ENCODE results near the gene RFX4.
"Not testable (repeated sequence)": the region's sequence is repeated elsewhere in the genome, so short reads cannot be mapped to it uniquely, and the experiment has no call there.

The RFX4 gene

GRCh38 chr12:106692896-106693820 is 110.4 kb downstream of the RFX4 start:
- DNase-seq, result no peak

GRCh38 chr12:106696071-106696470 is 113.3 kb downstream of the RFX4 start:
- DNase-seq, result no peak

- DNase-seq, result no peak
Observed at GRCh38 chr12:106696681-106697417, 114.0 kb downstream of the RFX4 start.

- DNase-seq, result no peak
Observed at GRCh38 chr12:106704081-106704480, 121.3 kb downstream of the RFX4 start.

GRCh38 chr12:106705971-106706370 is 123.2 kb downstream of the RFX4 start:
- DNase-seq, result no peak

GRCh38 chr12:106709068-106709511 is 126.3 kb downstream of the RFX4 start:
- DNase-seq, result no peak

- no peak for DNase-seq
Observed at GRCh38 chr12:106710143-106710893, 127.5 kb downstream of the RFX4 start.

GRCh38 chr12:106711316-106711715 is 128.5 kb downstream of the RFX4 start:
- no peak for DNase-seq

- no peak for DNase-seq
Observed at GRCh38 chr12:106712768-106713167, 130.0 kb downstream of the RFX4 start.

- DNase-seq, result no peak
Observed at GRCh38 chr12:106714926-106715325, 132.1 kb downstream of the RFX4 start.

GRCh38 chr12:106715582-106715981 is 132.8 kb downstream of the RFX4 start:
- DNase-seq, result no peak

- no peak for DNase-seq
Observed at GRCh38 chr12:106717673-106718072, 134.9 kb downstream of the RFX4 start.

- no peak for DNase-seq
Observed at GRCh38 chr12:106719879-106720278, 137.1 kb downstream of the RFX4 start.

- no peak for DNase-seq
Observed at GRCh38 chr12:106720696-106721095, 137.9 kb downstream of the RFX4 start.

- DNase-seq, result no peak
Observed at GRCh38 chr12:106721915-106722314, 139.1 kb downstream of the RFX4 start.

GRCh38 chr12:106722837-106723236 is 140.0 kb downstream of the RFX4 start:
- DNase-seq, result no peak

GRCh38 chr12:106723416-106723815 is 140.6 kb downstream of the RFX4 start:
- DNase-seq, result no peak

- DNase-seq, result no peak
Observed at GRCh38 chr12:106724116-106724515, 141.3 kb downstream of the RFX4 start.

- no peak for DNase-seq
Observed at GRCh38 chr12:106724934-106725333, 142.1 kb downstream of the RFX4 start.

GRCh38 chr12:106726603-106727202 is 143.9 kb downstream of the RFX4 start:
- DNase-seq, result not testable (repeated sequence)

GRCh38 chr12:106729611-106730010 is 146.8 kb downstream of the RFX4 start:
- no peak for DNase-seq

GRCh38 chr12:106732890-106733289 is 150.1 kb downstream of the RFX4 start:
- DNase-seq, result no peak

GRCh38 chr12:106733660-106734059 is 150.9 kb downstream of the RFX4 start:
- DNase-seq, result no peak

Data from suppressor macrophage treated with lipopolysaccharide for 1 hour (primary cell).